ENCODE data around the gene DYNLT5.

DNA sequence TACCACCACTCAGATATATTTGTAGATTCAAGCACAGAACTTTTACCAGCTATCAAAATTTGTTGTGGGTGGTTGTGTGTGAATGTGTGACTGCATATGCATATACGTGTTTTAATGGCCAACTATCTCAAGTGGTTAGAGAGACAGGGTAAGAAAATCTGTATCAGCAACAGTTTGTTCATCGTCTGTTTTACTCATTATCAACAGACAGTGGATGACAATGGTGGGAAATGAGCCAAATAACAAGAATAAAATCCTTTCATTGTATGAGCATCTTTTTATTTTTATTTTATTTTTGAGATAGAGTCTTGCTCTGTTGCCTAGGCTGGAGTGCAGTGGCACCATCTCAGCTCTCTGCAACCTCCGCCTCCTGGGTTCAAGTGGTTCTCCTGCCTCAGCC is 22.7 kb upstream of the DYNLT5 start:
- TF ChIP-seq CTCF (IDR thresholded peaks at IDR 0.05) (no peak), POLR2A (IDR thresholded peaks at IDR 0.05) (no peak)
